Measurements from ENCODE around the gene PRRX1. TPM values are rescaled to one million over a fixed set of nuclear protein-coding genes. Genes with fewer than 3 reads are reported as not detected.
A peak's percentile ranks its signal among the peaks of the same experiment; 100 is the strongest.

PRRX1 gene
- total RNA-seq, 1 experiment from 2014 or later, result not detected

DNA sequence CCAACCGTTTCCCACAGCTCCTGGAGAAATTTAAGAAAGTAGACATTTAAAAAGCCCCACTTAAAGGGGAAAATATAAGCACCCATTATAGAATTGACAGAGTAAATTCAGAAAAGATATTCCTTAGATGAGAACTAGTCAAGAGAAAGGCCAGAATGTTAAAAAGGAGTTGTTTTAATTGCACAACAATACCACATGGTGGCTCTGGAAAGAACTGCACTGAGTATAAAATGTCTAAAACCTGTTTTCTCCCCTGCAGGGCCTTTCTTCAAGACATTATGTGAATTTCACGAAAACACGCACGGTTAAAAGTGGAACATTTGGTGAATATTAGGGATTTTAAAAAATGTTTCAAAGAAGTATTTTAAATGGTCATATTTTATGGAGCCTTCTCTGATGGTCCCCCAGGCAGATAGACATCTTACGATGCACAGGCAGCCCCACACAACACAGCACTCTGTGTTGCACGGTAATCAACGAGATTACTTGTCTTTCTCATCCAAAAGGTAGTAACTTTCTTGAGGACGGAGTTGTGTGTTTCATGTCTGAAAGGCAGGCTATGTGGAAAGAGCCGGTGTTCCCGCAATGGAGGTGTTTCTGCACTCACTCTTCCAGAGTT lies 101.9 kb downstream of the PRRX1 start:
- DNase-seq (ENCODE audit: low spot score), result peak; percentile 21

- no peak for DNase-seq (ENCODE audit: low spot score)
Observed at GRCh38 chr1:170768929-170769328, 105.0 kb downstream of the PRRX1 start.

DNA sequence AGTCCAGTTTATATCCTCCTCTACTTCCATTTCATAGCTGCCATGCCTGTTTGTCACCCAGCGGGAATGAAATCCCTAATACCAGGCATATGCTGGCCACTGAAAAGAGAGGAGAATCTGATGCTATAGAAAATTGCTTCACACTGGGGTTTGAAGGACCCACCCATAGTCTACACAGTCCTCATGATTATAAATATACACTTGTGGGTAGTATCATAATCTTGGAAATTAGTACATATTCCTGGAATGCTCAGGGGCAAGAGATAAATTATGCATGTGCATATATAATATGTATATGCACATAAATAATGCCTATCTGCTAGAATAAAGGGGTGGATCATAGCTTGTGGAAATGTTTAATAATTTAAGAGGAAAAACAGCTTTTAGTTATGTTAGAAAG lies 105.8 kb downstream of the PRRX1 start:
- no peak for DNase-seq (ENCODE audit: low spot score)

DNA sequence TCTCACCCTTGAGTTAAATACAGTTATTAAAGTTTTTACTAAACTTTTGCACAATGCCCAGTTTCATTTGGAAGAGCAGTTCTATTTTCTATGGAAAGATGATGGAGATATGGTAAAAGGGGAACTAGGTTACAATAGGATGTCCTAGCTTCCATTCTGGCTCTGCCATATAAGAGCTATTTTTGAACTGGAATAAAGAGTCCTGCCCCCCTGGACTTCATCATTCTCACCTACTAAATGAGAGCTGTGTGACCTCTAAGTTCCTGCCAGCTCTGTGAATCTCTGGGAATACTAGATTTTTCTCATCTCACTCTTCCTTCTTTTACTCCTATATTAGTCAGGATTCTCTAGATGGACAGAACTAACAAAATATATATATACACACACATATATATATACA lies 106.3 kb downstream of the PRRX1 start:
- DNase-seq (ENCODE audit: low spot score), result no peak

DNA sequence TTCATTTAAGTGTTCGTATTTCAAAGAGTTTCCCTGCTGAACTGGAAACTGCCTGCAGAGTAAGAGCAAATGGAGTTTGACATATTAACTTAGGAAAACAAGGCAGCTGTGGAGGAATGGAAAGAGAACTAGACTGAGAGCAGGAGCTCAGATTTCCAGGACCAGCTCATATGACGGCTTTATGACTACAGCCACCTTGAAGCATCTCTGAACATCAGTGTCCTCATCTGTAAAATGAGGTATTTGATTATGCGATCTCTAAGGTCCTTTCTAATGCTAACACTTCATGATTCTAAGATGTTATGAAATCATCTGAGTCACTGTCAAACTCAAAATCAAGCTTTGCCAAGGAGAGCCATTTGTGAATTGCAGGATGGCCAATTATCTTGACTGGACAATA lies 112.3 kb downstream of the PRRX1 start:
- no peak for DNase-seq (ENCODE audit: low spot score)

GRCh38 chr1:170776777-170777176 lies 112.8 kb downstream of the PRRX1 start:
- no peak for DNase-seq (ENCODE audit: low spot score)

Other genes with a start within 250 kb of the PRRX1 start
- gene GORAB, start 132.0 kb upstream of the PRRX1 start, total RNA-seq (2014; rRNA removed; shearing (Covaris generic)), result 2.6 and 3.2 TPM in 2 replicates

Data from HT-29 (cell line).